Measurements from ENCODE around the gene EYA2. TPM values are rescaled to one million over a fixed set of nuclear protein-coding genes. Genes with fewer than 3 reads are reported as not detected.
A peak's percentile ranks its signal among the peaks of the same experiment; 100 is the strongest.

EYA2 gene
- total and polyA plus RNA-seq, 11 donors, result 0.30 to 4.2 (median 0.70) TPM

DNA sequence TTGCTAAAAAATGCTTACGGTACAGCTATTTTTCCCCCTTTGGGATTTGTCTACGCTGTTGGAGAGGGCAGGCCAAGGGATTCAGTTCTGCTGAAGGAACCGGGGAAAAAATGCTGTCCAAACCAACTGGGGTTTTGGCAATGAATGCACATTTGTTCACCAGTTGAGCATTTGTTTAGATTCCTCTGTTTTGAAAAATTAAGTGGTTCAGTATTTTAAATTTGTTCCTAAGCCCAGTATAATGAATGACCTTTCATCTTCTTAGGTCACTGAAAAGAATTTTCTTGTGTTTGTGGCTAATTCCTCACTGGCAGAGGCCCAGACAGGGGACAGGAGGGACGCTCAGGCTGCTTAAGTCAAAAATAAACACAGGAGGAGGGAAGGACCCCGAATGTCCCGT lies 10.8 kb upstream of the EYA2 start:
- no peak overlapping the region for H3K4me3 ChIP-seq
- no peaks in the 10 kb centered on the region for H3K9me3 ChIP-seq
- TF ChIP-seq, protein P1, sequence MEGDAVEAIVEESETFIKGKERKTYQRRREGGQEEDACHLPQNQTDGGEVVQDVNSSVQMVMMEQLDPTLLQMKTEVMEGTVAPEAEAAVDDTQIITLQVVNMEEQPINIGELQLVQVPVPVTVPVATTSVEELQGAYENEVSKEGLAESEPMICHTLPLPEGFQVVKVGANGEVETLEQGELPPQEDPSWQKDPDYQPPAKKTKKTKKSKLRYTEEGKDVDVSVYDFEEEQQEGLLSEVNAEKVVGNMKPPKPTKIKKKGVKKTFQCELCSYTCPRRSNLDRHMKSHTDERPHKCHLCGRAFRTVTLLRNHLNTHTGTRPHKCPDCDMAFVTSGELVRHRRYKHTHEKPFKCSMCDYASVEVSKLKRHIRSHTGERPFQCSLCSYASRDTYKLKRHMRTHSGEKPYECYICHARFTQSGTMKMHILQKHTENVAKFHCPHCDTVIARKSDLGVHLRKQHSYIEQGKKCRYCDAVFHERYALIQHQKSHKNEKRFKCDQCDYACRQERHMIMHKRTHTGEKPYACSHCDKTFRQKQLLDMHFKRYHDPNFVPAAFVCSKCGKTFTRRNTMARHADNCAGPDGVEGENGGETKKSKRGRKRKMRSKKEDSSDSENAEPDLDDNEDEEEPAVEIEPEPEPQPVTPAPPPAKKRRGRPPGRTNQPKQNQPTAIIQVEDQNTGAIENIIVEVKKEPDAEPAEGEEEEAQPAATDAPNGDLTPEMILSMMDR (IDR thresholded peaks at IDR 0.05), result no peak
- no peak for TF ChIP-seq POLR2A (IDR thresholded peaks at IDR 0.05)
- no peaks in the 10 kb centered on the region for H3K36me3 ChIP-seq
- no peak for ATAC-seq
- H3K4me1 ChIP-seq, result peaks cover 0 to 9% (median 0%) of the 10 kb centered on the region in 12 donors
- no peak overlapping the region for H3K27ac ChIP-seq
- no peak for DNase-seq
- H3K27me3 ChIP-seq, result peaks cover 0 to 17% (median 0%) of the 10 kb centered on the region in 9 donors
- intact Hi-C loops (cut with DNase I), result no loop called here
- WGBS, 4 donors, result 41 to 54% (median 51%) methylated on average over 6 of the region's 6 CpGs

DNA sequence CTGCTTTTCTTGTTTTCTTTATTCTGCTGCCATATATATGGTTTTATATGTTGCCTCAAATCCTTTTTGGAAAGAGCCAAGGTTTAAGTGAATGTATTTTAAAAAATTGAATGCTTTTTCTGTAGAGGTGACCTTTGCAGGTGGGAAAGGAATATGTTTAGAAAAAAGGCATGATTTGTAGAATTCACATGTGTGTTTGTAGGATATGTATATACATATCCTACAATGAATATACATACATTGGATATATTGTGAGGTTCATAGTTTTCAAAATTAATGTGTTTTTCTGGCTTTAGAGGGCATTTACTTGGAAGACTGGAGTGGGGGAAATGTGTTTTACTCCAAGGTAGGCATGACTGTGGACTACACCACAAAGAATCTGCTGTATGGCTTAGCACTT lies 4.0 kb upstream of the EYA2 start:
- Histone ChIP-seq H3K4me1 (peaks cover 0 to 15% (median 0%) of the 10 kb centered on the region in 12 donors), H3K9me3 (peaks cover 0 to 15% (median 9%) of the 10 kb centered on the region in 12 donors), H3K36me3 (no peaks in the 10 kb centered on the region), H3K27ac (no peak overlapping the region), H3K4me3 (no peak overlapping the region), H3K27me3 (peaks cover 0 to 35% (median 17%) of the 10 kb centered on the region in 9 donors)
- ATAC-seq (no peak), DNase-seq (no peak)
- intact Hi-C loops (cut with DNase I), result no loop called here
- TF ChIP-seq POLR2A (IDR thresholded peaks at IDR 0.05), result no peak
- TF ChIP-seq, protein P1 (IDR thresholded peaks at IDR 0.05), result no peak

DNA sequence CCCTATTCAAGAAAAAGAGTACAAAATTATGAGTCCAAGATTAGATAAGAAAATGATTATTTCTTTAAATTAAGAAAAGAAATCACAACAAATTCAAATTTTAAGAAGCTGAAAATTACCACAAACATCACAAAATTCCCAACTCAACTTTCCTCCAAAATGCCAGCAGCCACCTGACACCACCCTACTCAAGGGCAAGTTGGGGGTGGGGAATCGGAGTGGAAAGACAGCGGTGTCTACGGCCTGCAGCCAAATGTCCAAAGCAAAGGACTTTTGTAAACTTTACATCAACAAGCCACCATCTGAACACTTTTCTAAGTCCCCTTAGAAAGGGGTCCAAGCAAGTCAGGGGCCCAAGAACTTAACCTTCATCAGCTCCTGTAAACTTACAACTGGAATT lies 1.6 kb upstream of the EYA2 start:
- Histone ChIP-seq H3K4me3 (no peak overlapping the region), H3K9me3 (peaks cover 0 to 15% (median 9%) of the 10 kb centered on the region in 12 donors), H3K27me3 (peaks cover 5 to 52% (median 21%) of the 10 kb centered on the region in 9 donors), H3K36me3 (no peaks in the 10 kb centered on the region), H3K27ac (no peak overlapping the region), H3K4me1 (peaks cover 0 to 17% (median 0%) of the 10 kb centered on the region in 12 donors)
- no peak for TF ChIP-seq POLR2A (IDR thresholded peaks at IDR 0.05)
- DNase-seq (no peak), ATAC-seq (no peak)
- intact Hi-C loops (cut with DNase I), result no loop called here
- WGBS, 4 donors, result 87 to 96% (median 91%) methylated on average over 3 of the region's 3 CpGs

DNA sequence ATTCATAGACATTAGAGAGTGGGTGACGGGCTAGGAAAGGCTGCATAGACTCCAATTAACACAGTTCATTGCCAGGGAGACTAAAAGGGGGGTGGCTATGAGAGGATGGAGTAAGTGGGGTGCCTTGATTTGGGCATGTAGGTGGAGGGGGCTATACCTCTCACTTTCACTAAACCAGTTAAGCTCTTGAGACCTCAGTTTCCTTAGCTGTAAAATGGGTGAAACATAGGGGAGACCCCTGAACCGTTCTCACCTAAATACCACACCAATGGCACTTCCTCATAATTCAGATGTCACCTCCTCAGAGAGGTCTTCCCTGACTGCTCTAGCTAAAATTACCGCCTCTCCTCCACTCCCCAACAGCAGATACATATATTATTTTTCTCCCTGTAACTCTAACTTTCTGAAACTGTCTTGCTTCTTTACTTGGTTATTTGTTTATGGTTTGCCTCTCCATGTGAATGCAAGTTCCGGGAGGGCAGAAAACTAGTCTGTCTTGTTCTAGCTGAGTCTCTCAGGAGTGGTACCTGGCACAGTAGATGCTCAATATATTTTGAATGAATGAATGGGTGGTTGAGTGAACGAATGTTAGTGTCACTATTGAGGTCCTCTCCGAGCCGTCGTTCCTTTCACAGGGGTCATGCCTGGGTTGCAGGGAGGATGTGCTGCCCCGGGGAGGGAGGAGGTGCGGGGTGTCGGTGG lies 615 bp upstream of the EYA2 start:
- intact Hi-C loops (cut with DNase I), result no loop called here
- H3K36me3 ChIP-seq, result no peaks in the 10 kb centered on the region
- peak overlapping the region in 1 of 12 donors; percentile 8 for H3K27ac ChIP-seq
- peaks cover 0 to 17% (median 0%) of the 10 kb centered on the region in 12 donors for H3K4me1 ChIP-seq
- WGBS, 4 donors, result 27 to 43% (median 36%) methylated on average over 8 to 11 of the region's 11 CpGs
- ATAC-seq, result no peak
- H3K9me3 ChIP-seq, result peaks cover 0 to 15% (median 9%) of the 10 kb centered on the region in 12 donors
- no peak for DNase-seq
- peak overlapping the region in 10 of 12 donors; percentile 14 to 63 (median 48) for H3K4me3 ChIP-seq
- TF ChIP-seq POLR2A (IDR thresholded peaks at IDR 0.05), result no peak
- TF ChIP-seq, protein P1 (IDR thresholded peaks at IDR 0.05), result no peak
- H3K27me3 ChIP-seq, result peaks cover 5 to 60% (median 23%) of the 10 kb centered on the region in 9 donors

Measured in heart left ventricle (tissue), 16 donors.